ENCODE results near the gene GPR87.

DNA sequence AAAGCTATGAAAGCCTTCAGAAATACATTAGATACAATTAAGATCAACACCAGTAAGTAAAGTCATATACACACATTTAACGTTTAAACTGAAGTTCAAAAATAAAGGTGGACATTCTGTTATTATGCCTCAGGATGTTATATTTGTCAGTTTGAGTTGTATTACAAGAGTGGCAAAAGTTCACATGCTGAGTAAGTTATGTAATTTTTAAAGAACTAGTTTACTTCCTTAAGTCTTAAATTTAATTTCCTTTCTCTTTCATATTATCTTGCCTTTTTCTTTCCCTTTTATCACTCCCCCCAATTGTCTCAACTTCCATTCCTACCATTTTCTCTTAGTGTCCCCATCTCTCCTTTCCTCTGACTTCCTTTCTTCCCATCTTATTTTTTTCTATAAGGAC, 4.9 kb upstream of the GPR87 start:
- no peak for TF ChIP-seq MXI1 (IDR thresholded peaks at IDR 0.05; ENCODE audit: low read depth, low read length)
- TF ChIP-seq, protein P1, sequence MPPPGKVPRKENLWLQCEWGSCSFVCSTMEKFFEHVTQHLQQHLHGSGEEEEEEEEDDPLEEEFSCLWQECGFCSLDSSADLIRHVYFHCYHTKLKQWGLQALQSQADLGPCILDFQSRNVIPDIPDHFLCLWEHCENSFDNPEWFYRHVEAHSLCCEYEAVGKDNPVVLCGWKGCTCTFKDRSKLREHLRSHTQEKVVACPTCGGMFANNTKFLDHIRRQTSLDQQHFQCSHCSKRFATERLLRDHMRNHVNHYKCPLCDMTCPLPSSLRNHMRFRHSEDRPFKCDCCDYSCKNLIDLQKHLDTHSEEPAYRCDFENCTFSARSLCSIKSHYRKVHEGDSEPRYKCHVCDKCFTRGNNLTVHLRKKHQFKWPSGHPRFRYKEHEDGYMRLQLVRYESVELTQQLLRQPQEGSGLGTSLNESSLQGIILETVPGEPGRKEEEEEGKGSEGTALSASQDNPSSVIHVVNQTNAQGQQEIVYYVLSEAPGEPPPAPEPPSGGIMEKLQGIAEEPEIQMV (tag; conservative IDR thresholded peaks at IDR 0.05; ENCODE audit: low read depth): no peak
- TF ChIP-seq NCOR1 (IDR thresholded peaks at IDR 0.05): no peak
- TF ChIP-seq RBM22 (IDR thresholded peaks at IDR 0.05; ENCODE audit: low read depth, low read length, poor library complexity, severe bottlenecking): no peak
- TF ChIP-seq TCFL5 (CRISPR knock-in tag; conservative IDR thresholded peaks at IDR 0.05): no peak
- TF ChIP-seq HIVEP1 (CRISPR knock-in tag; IDR thresholded peaks at IDR 0.05): no peak
- TF ChIP-seq ZSCAN29 (IDR thresholded peaks at IDR 0.05): no peak
- no peak for TF ChIP-seq CTCF (IDR thresholded peaks at IDR 0.05 in 2 of 3, conservative IDR thresholded peaks at IDR 0.05 in 1 of 3; ENCODE audit: insufficient read depth in 2 of 3, low read depth in 1 of 3, low read length in 3 of 3)
- TF ChIP-seq ZNF695 (CRISPR knock-in tag; IDR thresholded peaks at IDR 0.05): no peak
- TF ChIP-seq HCFC1 (IDR thresholded peaks at IDR 0.05; ENCODE audit: low read depth, low read length): no peak
- no peak for TF ChIP-seq EP300 (IDR thresholded peaks at IDR 0.05; ENCODE audit: low read length)
- TF ChIP-seq TARDBP (IDR thresholded peaks at IDR 0.05): no peak
- TF ChIP-seq, protein P2, sequence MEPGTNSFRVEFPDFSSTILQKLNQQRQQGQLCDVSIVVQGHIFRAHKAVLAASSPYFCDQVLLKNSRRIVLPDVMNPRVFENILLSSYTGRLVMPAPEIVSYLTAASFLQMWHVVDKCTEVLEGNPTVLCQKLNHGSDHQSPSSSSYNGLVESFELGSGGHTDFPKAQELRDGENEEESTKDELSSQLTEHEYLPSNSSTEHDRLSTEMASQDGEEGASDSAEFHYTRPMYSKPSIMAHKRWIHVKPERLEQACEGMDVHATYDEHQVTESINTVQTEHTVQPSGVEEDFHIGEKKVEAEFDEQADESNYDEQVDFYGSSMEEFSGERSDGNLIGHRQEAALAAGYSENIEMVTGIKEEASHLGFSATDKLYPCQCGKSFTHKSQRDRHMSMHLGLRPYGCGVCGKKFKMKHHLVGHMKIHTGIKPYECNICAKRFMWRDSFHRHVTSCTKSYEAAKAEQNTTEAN (CRISPR knock-in tag; IDR thresholded peaks at IDR 0.05): no peak

Data from K562 (cell line).